Small intestine (tissue), 7 donors: Measurements from ENCODE around the gene PPP3CA. TPM values are rescaled to one million over a fixed set of nuclear protein-coding genes. Genes with fewer than 3 reads are reported as not detected.

Experiments used
- DNase-seq, 2 donors: peaks; one replicate each; pipeline versions ENCODE4 v3.0.0 to v3.0.0-alpha.2; 2013
- FAIRE-seq: peaks from 2 replicates; lab custom pipeline; 2012; peaks lifted over from hg19 to GRCh38; lab: Jason Lieb, UNC
- H3K27ac ChIP-seq, 3 donors: one replicate each; pipeline ENCODE4 v1.5.1; 2013; ENCODE audit warnings: low read length in 2 of 3, mild to moderate bottlenecking in 2 of 3, control low read depth in 1 of 3, inconsistent platforms in 1 of 3, low read depth in 1 of 3, moderate library complexity in 1 of 3
- H3K27me3 ChIP-seq, 3 donors: one replicate each; pipeline ENCODE4 v1.6.1; 2013; ENCODE audit warnings: low read length in 3 of 3, inconsistent platforms in 1 of 3; ENCODE audit not compliant: control insufficient read depth in 3 of 3, insufficient read depth in 3 of 3
- H3K36me3 ChIP-seq, 3 donors: one replicate each; pipeline ENCODE4 v1.6.1; 2013; ENCODE audit warnings: low read length in 3 of 3, inconsistent platforms in 1 of 3, low read depth in 1 of 3, mild to moderate bottlenecking in 1 of 3, moderate library complexity in 1 of 3; ENCODE audit not compliant: control insufficient read depth in 3 of 3, insufficient read depth in 2 of 3
- H3K4me1 ChIP-seq, 3 donors: one replicate each; pipeline ENCODE4 v1.6.1; 2013; ENCODE audit warnings: low read length in 2 of 3, inconsistent platforms in 1 of 3, low read depth in 1 of 3, mild to moderate bottlenecking in 1 of 3, moderate library complexity in 1 of 3; ENCODE audit not compliant: control insufficient read depth in 3 of 3, insufficient read depth in 2 of 3
- H3K4me3 ChIP-seq, 3 donors: one replicate each; pipeline ENCODE4 v1.5.1; 2013; ENCODE audit warnings: low read length in 3 of 3, control low read depth in 1 of 3, inconsistent platforms in 1 of 3, low read depth in 1 of 3, mild to moderate bottlenecking in 1 of 3, moderate library complexity in 1 of 3
- H3K9me3 ChIP-seq, 2 donors: one replicate each; pipeline ENCODE4 v1.6.1; 2013; ENCODE audit warnings: low read depth in 1 of 2, low read length in 1 of 2; ENCODE audit not compliant: control insufficient read depth in 2 of 2, insufficient read depth in 1 of 2
- WGBS, 3 donors: extraction: QIAGEN DNeasy Blood & Tissue Kit; methylation state at CpG; one replicate each; pipeline ENCODE4 v1.1.7; 2013; 5-methylcytosine and 5-hydroxymethylcytosine counted together
- polyA plus RNA-seq, 4 donors: library from polyadenylated mRNA; stranded (reverse) in 3 of 4; unstranded in 1 of 4; fragments of 200-250 nt in 3 of 4; fragments of 120-200 nt in 1 of 4; gene quantifications; one replicate each; pipeline versions ENCODE4 v1.2.1 to v1.2.3, GENCODE V29; 2013
- donor health status: healthy with polysubstance abuse.
- donor health status: control.
- donor health status: control.
- donor health status: Bipolar disorder and iron deficiency.
- donor health status: healthy.

Gene PPP3CA
- polyA plus RNA-seq, 4 donors: 8.9 to 23.8 (median 11.2) TPM

DNA sequence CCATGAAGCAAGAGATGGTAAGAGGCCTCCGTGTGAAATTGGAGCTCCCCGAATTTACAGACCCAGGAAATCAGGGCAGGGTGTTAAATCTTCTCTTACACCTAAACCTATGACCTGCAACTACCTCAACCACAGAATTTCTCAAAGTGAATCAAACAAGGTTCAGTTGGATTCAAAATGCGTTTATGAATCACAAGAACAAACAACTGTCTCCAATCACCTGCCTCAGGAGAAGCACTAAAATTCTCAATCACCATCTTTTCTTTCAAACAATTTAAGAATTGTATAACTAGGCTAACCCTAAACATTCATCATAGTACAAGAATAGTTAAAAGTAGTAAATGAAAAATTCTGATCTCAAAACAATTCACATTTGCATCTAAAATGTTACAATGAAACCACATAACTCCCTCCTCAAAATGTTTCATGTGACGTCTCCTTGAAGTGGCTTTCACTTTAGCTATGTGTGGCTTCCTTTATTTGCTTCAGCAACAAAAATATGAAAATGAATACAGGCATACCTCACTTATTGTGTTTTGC, 19.2 kb downstream of the PPP3CA start:
- no peaks in the 10 kb centered on the region for H3K9me3 ChIP-seq
- DNase-seq: peak in 1 of 2 donors; percentile 22
- no peaks in the 10 kb centered on the region for H3K27me3 ChIP-seq
- FAIRE-seq: no peak
- peaks cover 0 to 3% (median 0%) of the 10 kb centered on the region in 3 donors for H3K4me1 ChIP-seq
- H3K36me3 ChIP-seq: peaks cover 0 to 2% (median 0%) of the 10 kb centered on the region in 3 donors
- 62 to 79% (median 63%) methylated on average over 4 of the region's 4 CpGs for WGBS, 3 donors
- no peak overlapping the region for H3K4me3 ChIP-seq
- no peak overlapping the region for H3K27ac ChIP-seq

GRCh38 chr4:101326576-101326975, 20.8 kb downstream of the PPP3CA start:
- peaks cover 0 to 3% (median 0%) of the 10 kb centered on the region in 3 donors for H3K4me1 ChIP-seq
- H3K36me3 ChIP-seq: peaks cover 0 to 2% (median 0%) of the 10 kb centered on the region in 3 donors
- 82 to 88% (median 82%) methylated on average over 1 of the region's 1 CpG for WGBS, 3 donors
- no peak overlapping the region for H3K27ac ChIP-seq
- H3K27me3 ChIP-seq: no peaks in the 10 kb centered on the region
- H3K4me3 ChIP-seq: no peak overlapping the region
- no peaks in the 10 kb centered on the region for H3K9me3 ChIP-seq
- no peak for DNase-seq
- no peak for FAIRE-seq

- H3K27me3 ChIP-seq: no peaks in the 10 kb centered on the region
- FAIRE-seq (no peak), DNase-seq (no peak)
- H3K4me1 ChIP-seq: no peaks in the 10 kb centered on the region
- WGBS, 3 donors: 95 to 100% (median 98%) methylated on average over 1 of the region's 1 CpG
- H3K36me3 ChIP-seq: peaks cover 0 to 2% (median 0%) of the 10 kb centered on the region in 3 donors
- H3K9me3 ChIP-seq: no peaks in the 10 kb centered on the region
- H3K4me3 ChIP-seq: no peak overlapping the region
- H3K27ac ChIP-seq: no peak overlapping the region
Measured at GRCh38 chr4:101322743-101323142, 24.6 kb downstream of the PPP3CA start.

DNA sequence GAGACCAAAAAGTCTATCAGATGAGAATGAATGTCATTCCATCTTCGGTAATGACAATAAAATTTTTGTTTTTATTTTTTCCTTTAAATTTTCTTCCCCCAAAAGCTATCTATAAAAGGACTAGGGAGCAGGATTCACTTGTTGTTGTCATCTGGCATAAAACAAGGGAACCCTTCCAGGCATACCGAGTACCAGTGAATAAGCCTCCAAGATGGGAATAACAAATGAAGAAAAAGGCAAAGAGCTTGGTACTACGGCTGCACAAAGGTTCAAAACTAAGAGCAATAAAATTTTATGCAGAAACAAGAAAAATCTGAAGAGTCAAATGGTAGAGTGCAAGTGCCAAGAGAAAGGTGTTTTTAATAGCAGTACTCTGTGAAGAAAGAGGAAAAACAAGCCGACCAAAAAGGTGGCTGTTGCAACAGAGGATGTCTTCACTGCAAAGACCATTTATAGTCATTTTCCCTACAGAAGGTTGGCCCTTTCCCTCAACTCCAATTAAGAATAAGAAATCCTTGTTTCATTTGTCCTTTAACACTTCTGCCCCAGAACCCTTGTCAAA, 25.8 kb downstream of the PPP3CA start:
- WGBS, 3 donors: 78 to 89% (median 81%) methylated on average over 4 of the region's 4 CpGs
- Histone ChIP-seq H3K27ac (no peak overlapping the region), H3K36me3 (peaks cover 0 to 2% (median 0%) of the 10 kb centered on the region in 3 donors), H3K9me3 (no peaks in the 10 kb centered on the region), H3K27me3 (no peaks in the 10 kb centered on the region), H3K4me1 (no peaks in the 10 kb centered on the region), H3K4me3 (no peak overlapping the region)
- FAIRE-seq (no peak), DNase-seq (no peak)

- Histone ChIP-seq H3K36me3 (no peaks in the 10 kb centered on the region), H3K4me1 (no peaks in the 10 kb centered on the region), H3K9me3 (peaks cover 0 to 5% of the 10 kb centered on the region in 2 donors), H3K27me3 (no peaks in the 10 kb centered on the region), H3K27ac (no peak overlapping the region), H3K4me3 (no peak overlapping the region)
- FAIRE-seq: no peak
- no peak for DNase-seq
- 90 to 98% (median 91%) methylated on average over 3 of the region's 3 CpGs for WGBS, 3 donors
Measured at GRCh38 chr4:101315786-101316185, 31.5 kb downstream of the PPP3CA start.

GRCh38 chr4:101315041-101315440, 32.3 kb downstream of the PPP3CA start:
- peaks cover 0 to 5% of the 10 kb centered on the region in 2 donors for H3K9me3 ChIP-seq
- DNase-seq (no peak), FAIRE-seq (no peak)
- WGBS, 3 donors: 87 to 94% (median 89%) methylated on average over 2 of the region's 2 CpGs
- H3K4me1 ChIP-seq: no peaks in the 10 kb centered on the region
- H3K36me3 ChIP-seq: no peaks in the 10 kb centered on the region
- H3K27me3 ChIP-seq: no peaks in the 10 kb centered on the region
- no peak overlapping the region for H3K27ac ChIP-seq
- no peak overlapping the region for H3K4me3 ChIP-seq

GRCh38 chr4:101309925-101310324, 37.4 kb downstream of the PPP3CA start:
- no peak for DNase-seq
- Histone ChIP-seq H3K4me3 (no peak overlapping the region), H3K36me3 (peaks cover 0 to 3% (median 0%) of the 10 kb centered on the region in 3 donors), H3K4me1 (peaks cover 0 to 7% (median under 1%) of the 10 kb centered on the region in 3 donors), H3K27ac (no peak overlapping the region), H3K27me3 (no peaks in the 10 kb centered on the region), H3K9me3 (no peaks in the 10 kb centered on the region)
- WGBS, 3 donors: 85 to 93% (median 89%) methylated on average over 4 of the region's 4 CpGs
- no peak for FAIRE-seq

- Histone ChIP-seq H3K4me1 (peaks cover 0 to 7% (median 2%) of the 10 kb centered on the region in 3 donors), H3K27me3 (no peaks in the 10 kb centered on the region), H3K4me3 (no peak overlapping the region), H3K9me3 (no peaks in the 10 kb centered on the region), H3K36me3 (peaks cover 0 to 3% (median 0%) of the 10 kb centered on the region in 3 donors), H3K27ac (no peak overlapping the region)
- 86 to 88% (median 87%) methylated on average over 2 of the region's 2 CpGs for WGBS, 3 donors
- no peak for DNase-seq
- no peak for FAIRE-seq
Measured at GRCh38 chr4:101307899-101308298, 39.4 kb downstream of the PPP3CA start.
